Measurements from ENCODE around the gene ADM. TPM values are rescaled to one million over a fixed set of nuclear protein-coding genes. Genes with fewer than 3 reads are reported as not detected.

Gene ADM
- total RNA-seq, 2 experiments from 2014 or later, result 11.7 to 14.4 TPM

DNA sequence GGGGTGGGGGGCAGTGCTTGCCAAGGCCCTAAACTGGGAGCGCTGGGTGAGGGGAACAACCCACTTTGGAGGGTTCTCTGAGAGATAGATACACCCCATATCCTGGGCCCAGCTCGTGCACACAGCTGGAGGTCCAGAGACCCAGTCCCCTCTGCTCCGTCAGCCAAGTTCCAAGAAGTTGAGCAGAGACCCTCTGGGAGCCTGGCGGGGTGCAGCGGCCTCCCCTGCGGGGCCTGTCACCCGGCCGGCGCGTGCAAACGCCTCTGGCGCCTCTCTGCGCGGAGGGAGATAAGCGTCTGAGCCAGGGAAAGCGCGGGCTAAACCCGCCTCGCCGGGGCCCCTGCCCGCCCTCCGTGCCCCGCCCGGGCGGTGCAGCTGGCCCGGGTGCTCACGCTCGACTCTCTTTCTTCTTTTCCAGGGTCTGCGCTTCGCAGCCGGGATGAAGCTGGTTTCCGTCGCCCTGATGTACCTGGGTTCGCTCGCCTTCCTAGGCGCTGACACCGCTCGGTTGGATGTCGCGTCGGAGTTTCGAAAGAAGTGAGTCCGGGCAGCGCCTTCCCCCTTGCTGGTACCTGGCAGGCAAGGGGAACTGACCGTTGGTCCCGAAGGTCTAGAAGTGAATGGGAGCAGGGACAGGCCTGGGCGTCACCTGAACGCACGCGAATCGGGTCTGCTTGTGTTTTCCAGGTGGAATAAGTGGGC is 540 bp downstream of the ADM start:
- peak overlapping the region; percentile 77 for H3K4me3 Mint-ChIP-seq
- H3K36me3 Mint-ChIP-seq (ENCODE audit: low read depth), result peaks cover 16% of the 10 kb centered on the region
- no peaks in the 10 kb centered on the region for H3K9me3 Mint-ChIP-seq (ENCODE audit: low read depth)
- peaks cover 46% of the 10 kb centered on the region for H3K27me3 Mint-ChIP-seq
- intact Hi-C loops (cut with DNase I, micrococcal nuclease), result loop anchor here (5.0 to 10.0 kb wide), 15 partner anchors 152 to 1621 kb away; partner anchors contain the start of genes USP47 (in 2 of the 2), AMPD3 (in 1 of the 2), DENND5A (in 1 of the 2) and IPO7 (in 1 of the 2)
- H3K4me1 Mint-ChIP-seq, result peaks cover 49% of the 10 kb centered on the region
- H3K27ac Mint-ChIP-seq, result peak overlapping the region; percentile 58
- ChIA-PET CTCF (interaction anchor here (0.9 to 3.4 kb wide), 4 partner anchors 10 to 97 kb away, joined by 3 to 36 read pairs (median 4); no protein-coding TSS in a partner anchor), POLR2A (no interaction called here)
- DNase-seq, result peak; percentile 59
- no peak for ATAC-seq

GRCh38 chr11:10305964-10306918 is 1.4 kb downstream of the ADM start:
- ATAC-seq (no peak), DNase-seq (peak; percentile 55)
- Mint-ChIP-seq H3K4me1 (peaks cover 50% of the 10 kb centered on the region), H3K27me3 (peaks cover 44% of the 10 kb centered on the region), H3K9me3 (ENCODE audit: low read depth) (no peaks in the 10 kb centered on the region), H3K36me3 (ENCODE audit: low read depth) (peaks cover 16% of the 10 kb centered on the region), H3K4me3 (peak overlapping the region; percentile 77), H3K27ac (peak overlapping the region; percentile 58)
- ChIA-PET POLR2A (no interaction called here), CTCF (interaction anchor here (0.6 to 5.0 kb wide), 6 partner anchors 8 to 333 kb away, joined by 3 to 41 read pairs (median 4); no protein-coding TSS in a partner anchor)
- intact Hi-C loops (cut with DNase I, micrococcal nuclease), result loop anchor here (2.0 to 10.0 kb wide), 17 partner anchors 151 to 1621 kb away; partner anchors contain the start of genes USP47 (in 2 of the 2), AMPD3 (in 1 of the 2), DENND5A (in 1 of the 2) and IPO7 (in 1 of the 2)

DNA sequence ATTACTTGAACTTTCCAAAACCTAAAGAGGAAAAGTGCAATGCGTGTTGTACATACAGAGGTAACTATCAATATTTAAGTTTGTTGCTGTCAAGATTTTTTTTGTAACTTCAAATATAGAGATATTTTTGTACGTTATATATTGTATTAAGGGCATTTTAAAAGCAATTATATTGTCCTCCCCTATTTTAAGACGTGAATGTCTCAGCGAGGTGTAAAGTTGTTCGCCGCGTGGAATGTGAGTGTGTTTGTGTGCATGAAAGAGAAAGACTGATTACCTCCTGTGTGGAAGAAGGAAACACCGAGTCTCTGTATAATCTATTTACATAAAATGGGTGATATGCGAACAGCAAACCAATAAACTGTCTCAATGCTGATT is 2.1 kb downstream of the ADM start:
- DNase-seq, result no peak
- no peak for ATAC-seq
- Mint-ChIP-seq H3K4me3 (peak overlapping the region; percentile 77), H3K4me1 (peaks cover 50% of the 10 kb centered on the region), H3K27me3 (peaks cover 46% of the 10 kb centered on the region), H3K36me3 (ENCODE audit: low read depth) (peaks cover 16% of the 10 kb centered on the region), H3K9me3 (ENCODE audit: low read depth) (no peaks in the 10 kb centered on the region), H3K27ac (peak overlapping the region; percentile 96)
- POLR2A ChIA-PET, result interaction anchor here (0.9 kb wide), 1 partner anchor 549 kb away, joined by 3 read pairs; no protein-coding TSS in a partner anchor
- CTCF ChIA-PET, result interaction anchor here (0.7 to 5.0 kb wide), 11 partner anchors 8 to 548 kb away, joined by 3 to 41 read pairs (median 5); no protein-coding TSS in a partner anchor
- intact Hi-C loops (cut with DNase I, micrococcal nuclease), result loop anchor here (1.0 to 10.0 kb wide), 23 partner anchors 9 to 1622 kb away; partner anchors contain the start of genes USP47 (in 2 of the 2), AMPD3 (in 1 of the 2), DENND5A (in 1 of the 2) and IPO7 (in 1 of the 2)

GRCh38 chr11:10307400-10308200 is 2.7 kb downstream of the ADM start:
- H3K9me3 Mint-ChIP-seq (ENCODE audit: low read depth), result no peaks in the 10 kb centered on the region
- peak overlapping the region; percentile 77 for H3K4me3 Mint-ChIP-seq
- intact Hi-C loops (cut with DNase I, micrococcal nuclease), result loop anchor here (1.0 to 10.0 kb wide), 27 partner anchors 9 to 1623 kb away; partner anchors contain the start of genes USP47 (in 2 of the 2), AMPD3 (in 1 of the 2), DENND5A (in 1 of the 2) and IPO7 (in 1 of the 2)
- ChIA-PET CTCF (interaction anchor here (0.6 to 5.0 kb wide), 20 partner anchors 9 to 548 kb away, joined by 3 to 41 read pairs (median 4); no protein-coding TSS in a partner anchor), POLR2A (interaction anchor here (0.6 to 0.9 kb wide), 6 partner anchors 12 to 1399 kb away, joined by 3 to 6 read pairs (median 3); no protein-coding TSS in a partner anchor)
- H3K27me3 Mint-ChIP-seq, result peaks cover 49% of the 10 kb centered on the region
- peaks cover 16% of the 10 kb centered on the region for H3K36me3 Mint-ChIP-seq (ENCODE audit: low read depth)
- H3K4me1 Mint-ChIP-seq, result peaks cover 50% of the 10 kb centered on the region
- peak; percentile 75 for ATAC-seq
- peak; percentile 95 for DNase-seq
- H3K27ac Mint-ChIP-seq, result peak overlapping the region; percentile 96

DNA sequence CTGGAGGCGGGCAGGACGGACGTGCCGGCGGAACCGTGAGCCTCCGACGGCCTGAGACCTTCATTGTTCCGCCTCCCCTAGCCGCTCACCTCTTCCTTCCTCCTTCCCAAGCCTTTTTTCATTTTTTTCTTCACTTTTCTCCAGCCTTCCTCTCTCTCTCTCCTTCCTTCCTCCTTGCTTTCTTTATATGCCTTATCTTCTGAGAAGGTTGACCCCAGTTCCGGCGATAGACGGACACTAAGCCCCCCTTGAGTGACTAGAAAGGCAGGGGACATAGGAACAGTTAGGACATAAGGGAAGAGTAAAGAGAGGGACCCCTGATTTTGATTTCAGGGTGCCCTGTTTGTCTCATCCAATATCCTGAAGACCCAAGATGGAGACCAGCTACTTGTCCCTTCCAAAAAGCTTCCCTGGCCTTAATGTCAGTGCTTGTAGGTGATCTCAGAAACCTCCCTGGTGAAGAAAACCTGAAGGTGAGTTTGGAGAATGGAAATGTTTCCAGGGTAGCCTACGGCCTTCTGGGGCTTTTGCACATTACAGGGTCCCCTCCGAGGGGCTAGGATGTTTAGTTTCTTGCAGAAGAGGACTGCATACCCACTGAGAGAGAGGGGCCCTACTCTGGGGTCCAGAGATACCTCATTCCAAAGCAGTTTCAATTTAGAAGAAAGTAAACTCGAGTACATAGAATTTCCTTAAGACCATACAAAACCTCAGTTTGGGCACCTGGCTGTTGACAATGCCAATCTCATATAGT is 3.5 kb downstream of the ADM start:
- CTCF ChIA-PET, result interaction anchor here (0.6 to 5.0 kb wide), 16 partner anchors 10 to 773 kb away, joined by 3 to 41 read pairs (median 6); no protein-coding TSS in a partner anchor
- ATAC-seq (no peak), DNase-seq (no peak)
- peaks cover 16% of the 10 kb centered on the region for H3K36me3 Mint-ChIP-seq (ENCODE audit: low read depth)
- peaks cover 48% of the 10 kb centered on the region for H3K4me1 Mint-ChIP-seq
- H3K27me3 Mint-ChIP-seq, result peaks cover 49% of the 10 kb centered on the region
- H3K4me3 Mint-ChIP-seq, result peak overlapping the region; percentile 77
- H3K27ac Mint-ChIP-seq, result peak overlapping the region; percentile 96
- POLR2A ChIA-PET, result interaction anchor here (0.6 to 0.8 kb wide), 4 partner anchors 13 to 466 kb away, joined by 3 to 6 read pairs (median 4); no protein-coding TSS in a partner anchor
- no peaks in the 10 kb centered on the region for H3K9me3 Mint-ChIP-seq (ENCODE audit: low read depth)
- intact Hi-C loops (cut with DNase I, micrococcal nuclease), result loop anchor here (1.0 to 10.0 kb wide), 20 partner anchors 15 to 1624 kb away; partner anchors contain the start of genes USP47 (in 2 of the 2), AMPD3 (in 1 of the 2), DENND5A (in 1 of the 2) and IPO7 (in 1 of the 2)

GRCh38 chr11:10309163-10310093 is 4.6 kb downstream of the ADM start:
- Mint-ChIP-seq H3K36me3 (ENCODE audit: low read depth) (peaks cover 16% of the 10 kb centered on the region), H3K4me3 (peak overlapping the region; percentile 77), H3K27ac (peak overlapping the region; percentile 25), H3K4me1 (peaks cover 38% of the 10 kb centered on the region), H3K9me3 (ENCODE audit: low read depth) (no peaks in the 10 kb centered on the region), H3K27me3 (peaks cover 48% of the 10 kb centered on the region)
- intact Hi-C loops (cut with DNase I, micrococcal nuclease), result loop anchor here (2.0 to 10.0 kb wide), 17 partner anchors 57 to 1625 kb away; partner anchors contain the start of genes USP47 (in 2 of the 2), AMPD3 (in 1 of the 2), DENND5A (in 1 of the 2) and IPO7 (in 1 of the 2)
- CTCF ChIA-PET, result interaction anchor here (0.7 to 5.0 kb wide), 13 partner anchors 7 to 775 kb away, joined by 3 to 41 read pairs (median 3); no protein-coding TSS in a partner anchor
- ATAC-seq (no peak), DNase-seq (no peak)
- POLR2A ChIA-PET, result interaction anchor here (0.7 kb wide), 1 partner anchor 1160 kb away, joined by 4 read pairs; no protein-coding TSS in a partner anchor

DNA sequence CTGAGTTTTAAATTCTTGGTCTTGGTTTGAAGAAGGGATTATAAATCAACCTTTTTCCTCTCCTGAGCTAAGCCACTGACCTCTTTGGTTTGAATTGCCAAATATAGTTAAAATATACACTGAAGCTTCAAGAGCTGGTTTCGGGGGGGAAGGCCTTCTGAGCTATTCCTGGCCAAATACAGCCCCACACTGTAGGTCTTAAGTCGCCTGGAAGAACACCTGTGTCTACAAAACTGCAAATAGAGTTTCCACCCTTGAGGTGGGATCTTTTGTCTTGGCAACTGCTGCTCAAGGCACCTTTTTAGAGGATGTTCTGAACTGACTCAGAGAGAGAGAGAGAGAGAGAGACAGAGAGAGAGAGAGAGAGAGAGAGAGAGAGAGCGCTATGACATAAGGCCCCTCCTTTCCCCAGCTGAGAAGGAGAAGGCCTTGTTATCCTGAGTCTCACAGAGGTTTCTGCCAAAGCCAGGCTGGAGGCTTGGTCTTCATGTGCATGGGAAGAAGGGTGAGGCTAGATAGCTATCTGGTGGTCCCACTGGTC is 5.5 kb downstream of the ADM start:
- H3K4me3 Mint-ChIP-seq, result no peak overlapping the region
- H3K4me1 Mint-ChIP-seq, result peaks cover 35% of the 10 kb centered on the region
- intact Hi-C loops (cut with DNase I, micrococcal nuclease), result no loop called here
- ChIA-PET POLR2A (interaction anchor here (0.6 to 0.7 kb wide), 2 partner anchors 10 to 1159 kb away, joined by 4 read pairs; no protein-coding TSS in a partner anchor), CTCF (interaction anchor here (1.1 to 5.0 kb wide), 9 partner anchors 8 to 129 kb away, joined by 3 to 41 read pairs (median 3); no protein-coding TSS in a partner anchor)
- ATAC-seq (no peak), DNase-seq (no peak)
- H3K36me3 Mint-ChIP-seq (ENCODE audit: low read depth), result peaks cover 16% of the 10 kb centered on the region
- H3K9me3 Mint-ChIP-seq (ENCODE audit: low read depth), result no peaks in the 10 kb centered on the region
- no peak overlapping the region for H3K27ac Mint-ChIP-seq
- H3K27me3 Mint-ChIP-seq, result peaks cover 48% of the 10 kb centered on the region

DNA sequence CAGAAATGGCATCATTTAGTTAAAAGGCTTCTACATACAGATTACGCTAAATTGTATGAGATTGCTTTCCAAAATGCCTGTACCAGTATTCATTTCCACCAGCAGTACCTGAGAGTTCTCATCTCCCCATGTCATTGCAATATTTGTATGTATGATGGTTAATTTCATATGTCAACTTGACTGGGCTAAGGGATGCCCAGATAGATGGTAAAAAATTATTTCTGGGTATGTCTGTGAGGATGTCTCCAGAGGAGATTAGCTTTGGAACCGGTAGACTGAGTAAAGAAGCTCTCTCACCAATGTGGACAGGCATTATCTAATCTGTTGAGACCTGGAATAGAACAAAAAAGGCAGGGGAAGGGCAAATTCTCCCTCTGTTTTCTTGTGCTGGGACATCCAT is 6.9 kb downstream of the ADM start:
- peaks cover 5% of the 10 kb centered on the region for H3K36me3 Mint-ChIP-seq (ENCODE audit: low read depth)
- intact Hi-C loops (cut with DNase I, micrococcal nuclease), result no loop called here
- no peak overlapping the region for H3K4me3 Mint-ChIP-seq
- H3K9me3 Mint-ChIP-seq (ENCODE audit: low read depth), result no peaks in the 10 kb centered on the region
- H3K4me1 Mint-ChIP-seq, result peaks cover 23% of the 10 kb centered on the region
- ChIA-PET CTCF (interaction anchor here (0.7 kb wide), 1 partner anchor 27 kb away, joined by 3 read pairs; no protein-coding TSS in a partner anchor), POLR2A (no interaction called here)
- ATAC-seq (no peak), DNase-seq (no peak)
- H3K27ac Mint-ChIP-seq, result no peak overlapping the region
- H3K27me3 Mint-ChIP-seq, result peaks cover 39% of the 10 kb centered on the region

Data from activated CD4-positive, alpha-beta T cell treated with anti-CD3 and anti-CD28 coated beads for 36 hours (primary cell).